Activated CD4-positive, alpha-beta memory T cell treated with anti-CD3 and anti-CD28 coated beads for 36 hours (primary cell): ENCODE results near the gene HIVEP2. TPM values are rescaled to one million over a fixed set of nuclear protein-coding genes. Genes with fewer than 3 reads are reported as not detected.

Source experiments
- CTCF ChIA-PET: fragments of 350-600 bp; sonication (Branson Sonifier 250); formaldehyde crosslinking; loops from one replicate; lab custom pipeline; 2021; ENCODE audit warnings: antibody characterized with exemption, inconsistent platforms; lab: Charles Lee
- POLR2A ChIA-PET: fragments of 350-600 bp; sonication (Branson Sonifier 250); formaldehyde crosslinking; loops from one replicate; lab custom pipeline; 2021; ENCODE audit warnings: antibody characterized with exemption; lab: Charles Lee
- DNase-seq: peaks from one replicate; pipeline ENCODE4 v3.0.0-alpha.2; 2020
- H3K27ac Mint-ChIP-seq: one replicate; pipeline ENCODE4 v1.8.0; 2021; ENCODE audit warnings: mixed read lengths
- H3K27me3 Mint-ChIP-seq: one replicate; pipeline ENCODE4 v1.8.0; 2021; ENCODE audit warnings: mixed read lengths
- H3K36me3 Mint-ChIP-seq: one replicate; pipeline ENCODE4 v1.8.0; 2021; ENCODE audit warnings: mixed read lengths
- H3K4me1 Mint-ChIP-seq: one replicate; pipeline ENCODE4 v1.8.0; 2021; ENCODE audit warnings: low read depth, mixed read lengths
- H3K4me3 Mint-ChIP-seq: one replicate; pipeline ENCODE4 v1.8.0; 2021; ENCODE audit warnings: mild to moderate bottlenecking, mixed read lengths
- H3K9me3 Mint-ChIP-seq: one replicate; pipeline ENCODE4 v1.8.0; 2021; ENCODE audit warnings: mixed read lengths
- intact Hi-C: fragments of 100-400 bp; cut with micrococcal nuclease; formaldehyde crosslinking; loops from one replicate; pipeline ENCODE4 v1.15.1; 2023
- total RNA-seq, 2 experiments: library from RNA; stranded (reverse); gene quantifications; one replicate each; pipeline ENCODE4 v1.2.3, GENCODE V29; 2021

HIVEP2 gene
- total RNA-seq, 2 experiments from 2014 or later: 24.3 to 25.1 TPM

DNA sequence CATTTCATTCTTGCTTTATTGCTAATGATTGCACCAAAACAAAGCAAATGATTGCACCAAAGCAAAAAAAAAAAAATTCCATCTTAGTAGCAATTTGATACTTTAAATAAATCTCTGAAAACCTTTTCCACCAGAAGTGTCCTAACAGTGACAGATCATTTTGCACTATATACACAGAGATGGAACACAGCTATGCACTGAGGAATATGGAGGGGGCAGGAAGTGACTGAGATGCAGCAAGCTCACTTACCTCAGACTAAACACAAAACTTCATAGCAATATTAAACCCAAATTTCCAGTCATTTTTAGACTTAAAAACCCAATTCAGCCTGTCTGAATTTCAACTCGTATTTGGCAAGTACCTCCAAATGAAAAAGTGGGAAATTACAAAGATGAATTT lies 41.2 kb downstream of the HIVEP2 start:
- CTCF ChIA-PET: interaction anchor here (0.6 to 2.0 kb wide), 2 partner anchors 9 to 61 kb away, joined by 3 to 7 read pairs; no protein-coding TSS in a partner anchor
- H3K27ac Mint-ChIP-seq: peak overlapping the region; percentile 87
- peaks cover 70% of the 10 kb centered on the region for H3K4me1 Mint-ChIP-seq
- intact Hi-C loops: loop anchor here (5.0 kb wide), 1 partner anchor 158 kb away; the partner anchor contains the start of gene AIG1
- POLR2A ChIA-PET: interaction anchor here (0.6 to 1.0 kb wide), 5 partner anchors 12 to 51 kb away, joined by 3 to 4 read pairs (median 4); no protein-coding TSS in a partner anchor
- H3K27me3 Mint-ChIP-seq: no peaks in the 10 kb centered on the region
- peaks cover 5% of the 10 kb centered on the region for H3K36me3 Mint-ChIP-seq
- H3K4me3 Mint-ChIP-seq: peak overlapping the region; percentile 37
- H3K9me3 Mint-ChIP-seq: no peaks in the 10 kb centered on the region
- peak; percentile 32 for DNase-seq

- CTCF ChIA-PET: interaction anchor here (0.9 to 1.1 kb wide), 3 partner anchors 14 to 20 kb away, joined by 3 read pairs; no protein-coding TSS in a partner anchor
- H3K4me1 Mint-ChIP-seq: peaks cover 59% of the 10 kb centered on the region
- peak; percentile 87 for DNase-seq
- H3K36me3 Mint-ChIP-seq: peaks cover 5% of the 10 kb centered on the region
- peak overlapping the region; percentile 87 for H3K27ac Mint-ChIP-seq
- POLR2A ChIA-PET: interaction anchor here (0.9 to 1.3 kb wide), 7 partner anchors 10 to 60 kb away, joined by 3 to 4 read pairs (median 3); no protein-coding TSS in a partner anchor
- no peaks in the 10 kb centered on the region for H3K9me3 Mint-ChIP-seq
- intact Hi-C loops: loop anchor here (1.0 to 5.0 kb wide), 7 partner anchors 11 to 160 kb away; partner anchors contain the start of gene AIG1
- no peaks in the 10 kb centered on the region for H3K27me3 Mint-ChIP-seq
- peak overlapping the region; percentile 56 for H3K4me3 Mint-ChIP-seq
Measured at GRCh38 chr6:142902636-142903053, 42.3 kb downstream of the HIVEP2 start.

DNA sequence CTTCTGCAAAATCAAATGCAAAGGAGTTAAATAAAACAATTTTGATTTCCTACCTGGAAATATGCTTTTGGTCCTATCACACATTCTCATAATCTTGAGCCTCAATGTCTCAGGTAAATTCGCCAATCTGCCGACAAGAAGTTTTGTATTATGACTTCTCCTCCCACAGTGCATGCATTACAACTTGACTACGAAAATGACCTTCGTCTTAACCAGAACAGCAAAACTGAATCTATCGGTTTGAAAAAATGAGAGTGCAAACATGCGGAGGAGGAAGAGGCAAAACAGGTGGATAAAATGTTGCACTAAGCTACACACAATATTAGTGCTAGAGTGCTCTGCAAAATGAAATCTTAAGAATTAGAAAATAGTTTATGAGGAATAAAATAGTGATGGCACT lies 43.4 kb downstream of the HIVEP2 start:
- intact Hi-C loops: loop anchor here (1.0 to 5.0 kb wide), 7 partner anchors 12 to 161 kb away; partner anchors contain the start of gene AIG1
- Mint-ChIP-seq H3K36me3 (peaks cover 5% of the 10 kb centered on the region), H3K9me3 (no peaks in the 10 kb centered on the region), H3K4me3 (peak overlapping the region; percentile 52), H3K27ac (peak overlapping the region; percentile 87), H3K4me1 (peaks cover 53% of the 10 kb centered on the region), H3K27me3 (no peaks in the 10 kb centered on the region)
- ChIA-PET POLR2A (interaction anchor here (0.6 to 1.3 kb wide), 5 partner anchors 11 to 44 kb away, joined by 3 to 4 read pairs (median 3); no protein-coding TSS in a partner anchor), CTCF (interaction anchor here (0.9 to 1.5 kb wide), 7 partner anchors 13 to 426 kb away, joined by 3 to 9 read pairs (median 3); no protein-coding TSS in a partner anchor)
- no peak for DNase-seq

DNA sequence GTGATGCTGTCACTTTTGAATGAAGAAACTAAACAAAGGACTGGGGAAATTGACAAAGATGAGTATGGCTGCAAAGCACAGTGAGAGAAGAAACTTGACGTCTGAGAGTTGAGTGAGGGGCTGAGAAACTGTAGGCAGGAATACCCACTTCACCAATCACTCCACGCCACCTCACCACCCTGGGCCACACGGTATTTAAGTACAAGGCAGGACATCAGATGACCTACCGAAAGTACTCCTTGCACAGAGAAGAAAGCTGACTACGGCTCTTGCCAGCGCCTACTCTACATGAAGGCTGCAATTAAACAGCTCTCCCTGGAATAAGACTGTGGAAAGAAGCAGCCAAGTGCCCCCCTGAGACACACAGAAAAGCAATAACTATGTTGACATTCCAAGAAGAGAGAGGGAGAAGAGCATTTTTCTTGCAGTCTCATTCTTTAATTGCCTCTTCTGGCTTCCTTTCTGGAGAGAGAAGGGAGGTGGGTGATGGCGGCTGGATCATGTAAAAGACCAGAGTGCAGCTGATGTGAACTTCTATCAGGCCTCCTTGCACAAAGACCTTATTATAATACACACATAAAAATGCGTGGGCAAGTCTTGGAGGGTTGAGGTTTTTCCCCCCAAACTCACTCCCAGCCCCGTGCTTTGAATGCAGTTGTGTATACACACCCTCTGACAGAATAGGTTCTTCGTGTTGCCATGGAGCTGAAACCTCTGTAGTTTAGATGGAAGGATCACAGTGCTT lies 44.6 kb downstream of the HIVEP2 start:
- ChIA-PET CTCF (interaction anchor here (1.4 kb wide), 1 partner anchor 15 kb away, joined by 9 read pairs; no protein-coding TSS in a partner anchor), POLR2A (interaction anchor here (0.7 to 1.3 kb wide), 4 partner anchors 18 to 57 kb away, joined by 3 to 4 read pairs (median 4); no protein-coding TSS in a partner anchor)
- H3K36me3 Mint-ChIP-seq: peaks cover 7% of the 10 kb centered on the region
- H3K4me3 Mint-ChIP-seq: peak overlapping the region; percentile 46
- H3K27ac Mint-ChIP-seq: peak overlapping the region; percentile 62
- H3K9me3 Mint-ChIP-seq: no peaks in the 10 kb centered on the region
- no peaks in the 10 kb centered on the region for H3K27me3 Mint-ChIP-seq
- DNase-seq: peak; percentile 27
- intact Hi-C loops: loop anchor here (5.0 kb wide), 1 partner anchor 162 kb away; the partner anchor contains the start of gene AIG1
- peaks cover 57% of the 10 kb centered on the region for H3K4me1 Mint-ChIP-seq

DNA sequence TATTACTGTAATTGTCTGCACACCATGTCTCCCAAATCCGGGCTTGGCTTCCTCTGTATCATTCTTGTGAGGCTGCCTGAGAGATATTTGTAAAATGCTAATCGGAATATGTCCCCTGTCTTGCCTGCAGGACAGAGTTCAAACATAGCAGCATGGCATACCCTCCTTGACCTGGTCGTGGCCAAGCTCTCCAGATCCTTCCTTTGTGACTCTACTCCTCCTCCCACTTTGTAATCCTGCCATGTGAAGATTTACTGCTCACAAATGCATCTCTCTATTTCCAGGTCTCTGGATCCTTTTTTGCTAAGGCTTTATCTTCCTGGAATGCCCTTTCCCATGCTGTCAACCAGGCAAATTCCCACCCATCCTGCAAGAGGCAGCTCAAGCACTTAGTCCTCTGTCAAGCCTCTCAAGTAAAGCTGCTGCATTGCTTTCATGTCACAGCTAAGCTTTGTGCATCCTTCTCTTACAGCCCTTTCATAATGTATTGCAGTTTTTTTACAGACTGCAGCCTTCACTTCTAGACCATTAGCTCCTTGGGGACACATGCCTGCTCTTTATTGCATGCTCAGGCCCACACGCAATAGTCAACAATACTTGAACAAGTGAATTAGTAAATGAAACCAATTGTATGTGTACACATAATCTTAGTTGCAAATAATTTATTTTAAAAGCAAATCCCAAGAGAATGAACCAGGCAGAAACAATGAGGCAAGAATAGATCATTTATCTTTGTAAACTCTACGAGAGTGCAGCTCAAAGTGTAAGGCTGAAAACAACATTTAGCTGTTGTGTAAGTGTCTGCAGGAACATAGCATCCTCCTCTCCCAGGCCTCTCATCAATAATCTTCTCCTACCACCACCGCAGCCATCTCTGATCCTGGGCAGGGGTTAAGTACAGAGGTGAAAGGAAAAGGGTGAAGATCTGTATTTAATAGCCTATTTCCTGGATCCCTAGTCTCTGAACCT lies 45.8 kb downstream of the HIVEP2 start:
- CTCF ChIA-PET: interaction anchor here (0.9 kb wide), 1 partner anchor 24 kb away, joined by 3 read pairs; no protein-coding TSS in a partner anchor
- intact Hi-C loops: no loop called here
- Mint-ChIP-seq H3K4me1 (peaks cover 56% of the 10 kb centered on the region), H3K36me3 (peaks cover 9% of the 10 kb centered on the region), H3K4me3 (no peak overlapping the region), H3K27ac (no peak overlapping the region), H3K9me3 (no peaks in the 10 kb centered on the region), H3K27me3 (no peaks in the 10 kb centered on the region)
- POLR2A ChIA-PET: interaction anchor here (0.8 to 1.6 kb wide), 2 partner anchors 10 to 56 kb away, joined by 3 to 4 read pairs; no protein-coding TSS in a partner anchor
- DNase-seq: no peak

DNA sequence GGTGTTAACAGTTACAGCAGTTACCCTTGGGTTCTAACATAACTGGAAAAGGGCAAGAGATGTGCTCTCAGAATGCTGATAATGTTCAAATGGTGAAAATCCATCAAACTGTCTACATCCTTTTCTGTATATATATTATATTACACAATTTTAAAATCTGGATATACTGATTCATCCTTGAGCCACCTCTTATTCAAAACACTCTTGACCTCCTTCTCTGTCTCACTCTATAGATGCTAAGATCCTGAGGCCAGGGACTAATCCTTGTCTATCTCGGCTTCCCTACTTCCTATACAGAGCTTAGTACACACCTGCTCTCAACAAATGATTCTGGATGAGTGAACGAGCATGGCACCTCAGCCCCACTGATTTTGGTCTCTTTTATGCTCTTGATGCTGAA lies 47.3 kb downstream of the HIVEP2 start:
- no peak for DNase-seq
- H3K4me3 Mint-ChIP-seq: no peak overlapping the region
- H3K9me3 Mint-ChIP-seq: no peaks in the 10 kb centered on the region
- intact Hi-C loops: no loop called here
- CTCF ChIA-PET: no interaction called here
- peaks cover 9% of the 10 kb centered on the region for H3K36me3 Mint-ChIP-seq
- no peak overlapping the region for H3K27ac Mint-ChIP-seq
- no peaks in the 10 kb centered on the region for H3K27me3 Mint-ChIP-seq
- POLR2A ChIA-PET: no interaction called here
- peaks cover 50% of the 10 kb centered on the region for H3K4me1 Mint-ChIP-seq

DNA sequence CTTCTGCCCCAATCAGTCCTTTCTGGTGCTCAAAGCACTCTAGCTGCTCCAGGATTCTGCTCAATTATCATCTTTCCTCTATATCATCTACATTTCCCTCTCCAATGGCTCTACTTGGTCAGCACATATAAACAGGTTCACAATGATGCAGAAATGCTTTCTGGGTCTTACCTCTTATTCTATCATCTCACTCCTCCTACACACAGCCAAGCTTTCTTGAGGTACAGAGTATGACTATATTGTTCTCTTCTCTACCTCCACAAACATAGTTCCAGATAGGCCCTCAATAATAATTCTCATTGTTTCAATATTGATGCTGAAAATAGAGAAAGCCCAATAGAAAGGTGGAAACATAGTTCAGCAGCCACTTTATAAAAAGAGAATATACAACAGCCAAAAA lies 48.2 kb downstream of the HIVEP2 start:
- peaks cover 9% of the 10 kb centered on the region for H3K36me3 Mint-ChIP-seq
- POLR2A ChIA-PET: no interaction called here
- CTCF ChIA-PET: no interaction called here
- no peak overlapping the region for H3K27ac Mint-ChIP-seq
- no peaks in the 10 kb centered on the region for H3K27me3 Mint-ChIP-seq
- intact Hi-C loops: no loop called here
- DNase-seq: no peak
- no peak overlapping the region for H3K4me3 Mint-ChIP-seq
- peaks cover 48% of the 10 kb centered on the region for H3K4me1 Mint-ChIP-seq
- H3K9me3 Mint-ChIP-seq: no peaks in the 10 kb centered on the region

DNA sequence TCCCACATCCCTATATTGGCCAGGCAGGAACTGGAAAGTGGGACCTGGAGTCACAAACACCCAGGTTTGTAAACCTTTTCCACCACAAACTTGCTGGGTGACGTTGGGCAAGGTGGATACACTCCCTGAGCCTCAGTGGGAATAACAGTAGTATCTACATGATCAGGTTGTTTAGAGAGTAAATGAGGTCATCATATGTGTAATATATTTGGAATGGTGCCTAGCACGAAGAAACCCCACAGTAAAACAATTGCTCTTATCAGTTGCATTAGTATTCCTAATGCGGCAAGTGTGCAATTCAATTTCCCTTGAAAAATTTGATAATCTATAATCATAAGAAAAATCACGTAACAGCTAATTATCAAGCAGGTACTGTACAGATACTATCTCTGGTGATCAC lies 51.9 kb downstream of the HIVEP2 start:
- ChIA-PET CTCF (no interaction called here), POLR2A (no interaction called here)
- no peak overlapping the region for H3K4me3 Mint-ChIP-seq
- H3K27me3 Mint-ChIP-seq: no peaks in the 10 kb centered on the region
- peaks cover 64% of the 10 kb centered on the region for H3K4me1 Mint-ChIP-seq
- no peak for DNase-seq
- no peak overlapping the region for H3K27ac Mint-ChIP-seq
- intact Hi-C loops: no loop called here
- no peaks in the 10 kb centered on the region for H3K9me3 Mint-ChIP-seq
- H3K36me3 Mint-ChIP-seq: peaks cover 5% of the 10 kb centered on the region

DNA sequence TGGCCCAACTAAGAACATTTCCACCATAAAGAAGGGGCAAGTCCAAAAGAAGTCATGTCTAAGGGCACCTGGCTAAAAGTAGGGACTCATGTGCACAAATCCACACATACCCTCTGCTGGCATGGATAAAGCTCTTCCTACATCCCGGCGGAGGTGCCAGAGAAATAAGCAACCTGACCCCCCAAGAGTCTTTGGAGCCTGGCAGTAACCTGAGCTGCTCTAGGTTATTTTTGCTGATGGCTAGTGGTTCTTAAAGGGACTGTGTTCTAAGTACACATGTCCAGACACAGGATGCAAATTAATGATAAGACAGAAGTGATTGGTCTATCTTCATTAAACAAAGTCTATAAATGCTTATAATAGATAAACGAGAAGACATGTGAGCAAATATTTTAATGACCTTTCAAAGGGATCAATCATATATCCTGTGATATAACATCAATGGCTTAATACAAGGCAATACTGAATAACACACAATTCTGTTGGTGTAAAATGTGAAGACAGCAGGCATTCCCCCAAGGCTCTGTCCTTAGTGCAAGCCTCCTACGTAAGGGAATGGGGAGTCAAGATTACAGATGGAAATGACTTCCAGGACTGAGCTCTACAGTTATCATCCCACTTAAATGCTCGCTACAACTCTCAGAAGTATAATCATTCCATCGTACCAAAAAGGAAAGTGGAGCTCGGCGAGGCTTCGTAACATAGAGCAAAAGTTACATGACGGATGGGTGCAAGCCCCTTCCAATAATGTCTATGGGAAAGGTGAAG lies 52.5 kb downstream of the HIVEP2 start:
- Mint-ChIP-seq H3K27ac (no peak overlapping the region), H3K4me3 (no peak overlapping the region), H3K27me3 (no peaks in the 10 kb centered on the region), H3K36me3 (peaks cover 7% of the 10 kb centered on the region), H3K9me3 (no peaks in the 10 kb centered on the region), H3K4me1 (peaks cover 70% of the 10 kb centered on the region)
- no peak for DNase-seq
- intact Hi-C loops: no loop called here
- ChIA-PET POLR2A (no interaction called here), CTCF (no interaction called here)

GRCh38 chr6:142891454-142891853 lies 53.5 kb downstream of the HIVEP2 start:
- Mint-ChIP-seq H3K4me1 (peaks cover 80% of the 10 kb centered on the region), H3K27ac (peak overlapping the region; percentile 58)

More at GRCh38 chr6:142891454-142891853, 53.5 kb downstream of the HIVEP2 start:
- Mint-ChIP-seq H3K36me3 (peaks cover 7% of the 10 kb centered on the region), H3K4me3 (no peak overlapping the region), H3K9me3 (no peaks in the 10 kb centered on the region), H3K27me3 (no peaks in the 10 kb centered on the region)
- POLR2A ChIA-PET: no interaction called here
- DNase-seq: no peak
- CTCF ChIA-PET: no interaction called here
- intact Hi-C loops: no loop called here
